ENCODE results near the gene PDGFD. TPM values are rescaled to one million over a fixed set of nuclear protein-coding genes. Genes with fewer than 3 reads are reported as not detected.

PDGFD gene
- total RNA-seq, 1 donor: 6.9 TPM

DNA sequence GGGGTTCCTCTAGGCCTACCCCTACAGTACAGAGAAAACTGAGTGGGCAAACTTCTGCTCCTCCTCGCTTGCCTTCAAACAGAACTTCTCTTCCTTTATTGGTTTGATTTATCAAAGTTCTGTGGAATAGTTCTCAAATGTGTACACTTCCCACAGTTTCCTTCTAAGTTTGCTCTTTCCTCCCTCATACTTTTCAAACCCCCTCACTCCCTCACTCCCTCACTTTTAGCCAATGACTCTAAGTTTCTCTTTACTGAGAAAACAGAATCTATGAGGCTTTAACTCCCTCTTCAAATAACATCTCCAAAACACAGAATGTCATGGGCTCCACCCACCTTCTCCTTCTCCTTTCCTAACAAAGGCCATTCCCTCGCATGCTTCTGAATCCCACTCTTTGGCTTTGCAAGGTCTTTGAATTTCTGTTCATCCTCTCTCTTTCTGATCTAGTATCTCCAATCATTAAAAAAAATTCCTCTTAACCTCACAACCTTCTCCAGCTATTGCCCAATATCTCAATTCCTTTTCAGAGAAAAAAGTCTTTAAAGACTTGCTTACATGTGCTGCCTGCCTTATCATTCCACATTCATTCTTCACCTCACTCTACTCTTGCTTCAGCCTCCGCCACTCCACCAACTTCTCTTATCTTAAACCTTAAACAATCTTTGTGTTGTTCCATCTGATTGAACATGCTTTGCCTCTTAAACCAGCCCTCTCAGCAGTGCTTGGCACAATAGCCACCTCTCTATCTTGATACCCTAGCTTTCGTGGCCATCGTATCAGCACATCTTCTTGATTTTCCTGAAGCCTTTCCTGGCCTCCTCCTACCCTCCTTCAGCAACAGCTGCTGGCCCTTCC is 70.3 kb downstream of the PDGFD start:
- TF ChIP-seq, protein P1, sequence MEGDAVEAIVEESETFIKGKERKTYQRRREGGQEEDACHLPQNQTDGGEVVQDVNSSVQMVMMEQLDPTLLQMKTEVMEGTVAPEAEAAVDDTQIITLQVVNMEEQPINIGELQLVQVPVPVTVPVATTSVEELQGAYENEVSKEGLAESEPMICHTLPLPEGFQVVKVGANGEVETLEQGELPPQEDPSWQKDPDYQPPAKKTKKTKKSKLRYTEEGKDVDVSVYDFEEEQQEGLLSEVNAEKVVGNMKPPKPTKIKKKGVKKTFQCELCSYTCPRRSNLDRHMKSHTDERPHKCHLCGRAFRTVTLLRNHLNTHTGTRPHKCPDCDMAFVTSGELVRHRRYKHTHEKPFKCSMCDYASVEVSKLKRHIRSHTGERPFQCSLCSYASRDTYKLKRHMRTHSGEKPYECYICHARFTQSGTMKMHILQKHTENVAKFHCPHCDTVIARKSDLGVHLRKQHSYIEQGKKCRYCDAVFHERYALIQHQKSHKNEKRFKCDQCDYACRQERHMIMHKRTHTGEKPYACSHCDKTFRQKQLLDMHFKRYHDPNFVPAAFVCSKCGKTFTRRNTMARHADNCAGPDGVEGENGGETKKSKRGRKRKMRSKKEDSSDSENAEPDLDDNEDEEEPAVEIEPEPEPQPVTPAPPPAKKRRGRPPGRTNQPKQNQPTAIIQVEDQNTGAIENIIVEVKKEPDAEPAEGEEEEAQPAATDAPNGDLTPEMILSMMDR (IDR thresholded peaks at IDR 0.05; ENCODE audit: insufficient read depth, low read depth, low read length): no peak
- DNase-seq (ENCODE audit: low read depth): no peak
- H3K4me3 ChIP-seq (ENCODE audit: low read depth, low read length): no peak overlapping the region

DNA sequence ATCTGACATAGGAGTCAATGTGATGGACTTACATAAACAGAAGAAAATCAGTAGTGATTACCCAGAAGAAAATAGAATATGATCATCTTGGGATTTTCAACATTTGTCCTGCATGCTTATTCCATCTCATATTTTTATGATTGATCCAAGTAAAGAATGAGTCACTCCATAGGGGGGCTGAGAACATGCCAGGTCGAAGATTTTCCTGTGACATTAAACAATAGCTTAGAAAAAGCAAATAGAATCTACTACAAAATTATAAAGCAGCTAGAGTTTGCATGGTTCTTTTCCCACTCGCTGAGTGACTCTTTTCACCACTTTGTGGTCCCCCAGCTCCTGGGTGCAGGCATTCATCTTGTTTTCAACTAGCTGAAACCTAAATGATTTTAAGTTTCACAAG is 71.2 kb downstream of the PDGFD start:
- no peak for DNase-seq (ENCODE audit: low read depth)
- TF ChIP-seq, protein P1 (IDR thresholded peaks at IDR 0.05; ENCODE audit: insufficient read depth, low read depth, low read length): no peak
- no peak overlapping the region for H3K4me3 ChIP-seq (ENCODE audit: low read depth, low read length)

DNA sequence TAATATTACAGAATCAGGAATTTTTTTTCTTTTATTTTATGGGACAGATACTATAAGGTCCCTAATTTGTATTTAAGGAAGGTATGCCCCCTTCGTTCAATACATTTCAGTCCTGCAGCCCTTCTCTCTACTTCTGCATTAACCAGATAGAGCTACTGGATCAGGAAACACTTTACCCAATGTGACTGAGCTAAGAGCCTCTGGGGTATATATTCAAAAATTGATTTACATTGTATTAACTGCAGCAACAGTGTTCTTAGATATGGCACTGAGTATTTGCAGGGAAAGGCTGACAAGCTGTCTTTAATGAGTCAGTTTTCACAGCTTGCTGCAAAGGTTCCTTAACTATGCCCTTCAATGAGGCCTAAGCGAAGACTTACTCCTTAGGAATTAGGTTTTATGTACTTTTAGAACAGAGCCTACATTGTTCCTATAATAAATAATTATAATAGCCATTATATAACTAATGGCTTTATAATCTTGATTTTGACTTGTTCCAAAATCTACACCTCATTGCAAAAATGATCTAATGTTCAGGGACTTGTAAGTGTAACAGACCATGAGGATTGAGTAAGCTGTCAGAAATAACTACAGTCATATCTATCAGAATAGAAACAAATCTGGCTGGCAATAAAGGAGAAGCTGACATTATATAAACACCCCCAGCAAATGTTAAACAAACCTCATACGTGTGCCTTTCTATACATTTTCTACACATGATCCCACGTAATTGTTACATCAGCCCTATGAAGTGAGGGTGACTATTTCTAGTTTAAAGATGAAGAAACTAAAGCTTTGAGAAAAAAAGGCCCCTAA is 72.5 kb downstream of the PDGFD start:
- TF ChIP-seq, protein P1 (IDR thresholded peaks at IDR 0.05; ENCODE audit: insufficient read depth, low read depth, low read length): no peak
- H3K4me3 ChIP-seq (ENCODE audit: low read depth, low read length): no peak overlapping the region
- no peak for DNase-seq (ENCODE audit: low read depth)

DNA sequence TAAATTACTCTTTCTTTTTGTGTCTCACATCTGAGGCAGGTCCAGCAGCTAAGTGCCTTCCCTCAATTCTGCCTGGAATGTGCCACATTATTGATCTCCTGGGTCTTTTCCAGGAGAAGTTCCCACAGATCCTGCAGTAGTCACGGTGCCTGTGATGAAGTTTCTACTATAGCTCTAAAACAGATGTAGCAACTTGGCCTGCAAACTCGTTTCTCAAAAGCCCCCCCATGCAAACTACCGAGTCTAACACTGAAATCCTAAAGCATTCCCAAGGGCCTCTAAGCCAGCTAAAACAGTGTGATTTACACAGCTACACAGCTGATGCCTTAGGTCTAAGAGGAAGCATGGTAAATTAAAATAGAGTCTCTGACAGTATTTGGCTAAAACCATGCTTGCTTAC is 73.2 kb downstream of the PDGFD start:
- DNase-seq (ENCODE audit: low read depth): no peak
- TF ChIP-seq, protein P1 (IDR thresholded peaks at IDR 0.05; ENCODE audit: insufficient read depth, low read depth, low read length): no peak
- no peak overlapping the region for H3K4me3 ChIP-seq (ENCODE audit: low read depth, low read length)

DNA sequence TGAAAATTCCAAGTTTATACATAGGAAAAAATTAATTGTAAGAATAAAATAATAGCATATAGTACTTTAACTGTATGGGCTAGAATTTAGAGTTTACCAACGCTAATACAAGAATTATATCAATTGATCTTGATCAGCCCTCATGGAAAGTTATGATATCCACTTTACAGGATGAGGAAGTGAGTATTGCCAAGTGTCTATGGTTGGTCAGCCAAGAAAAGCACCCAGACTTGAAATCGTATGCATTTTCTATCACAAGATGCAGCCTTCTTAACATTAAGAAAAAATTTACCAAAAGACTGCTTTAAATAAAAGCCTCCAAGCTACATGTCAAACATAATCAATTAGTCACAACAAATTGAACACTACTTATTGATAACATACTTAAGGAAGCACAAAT is 74.5 kb downstream of the PDGFD start:
- TF ChIP-seq, protein P1 (IDR thresholded peaks at IDR 0.05; ENCODE audit: insufficient read depth, low read depth, low read length): no peak
- no peak for DNase-seq (ENCODE audit: low read depth)
- H3K4me3 ChIP-seq (ENCODE audit: low read depth, low read length): no peak overlapping the region

DNA sequence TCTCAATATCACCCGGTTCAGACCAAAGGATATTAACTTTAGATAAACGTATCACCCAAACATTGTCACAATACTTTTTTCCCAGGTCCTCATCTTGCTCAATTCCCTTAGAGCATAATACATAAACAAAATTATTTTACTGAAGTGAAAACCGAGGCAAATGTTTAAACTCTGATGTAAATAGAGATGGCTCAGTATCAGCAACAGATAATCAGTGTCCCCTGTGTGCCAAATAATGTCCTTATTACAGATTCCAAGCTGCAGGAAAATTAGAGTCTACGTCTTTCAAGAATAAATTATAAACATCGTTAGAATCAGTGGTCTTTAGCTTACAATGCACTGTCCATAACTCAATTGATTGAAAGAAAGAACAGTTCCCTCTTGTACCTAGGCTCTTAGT is 77.3 kb downstream of the PDGFD start:
- TF ChIP-seq, protein P1 (IDR thresholded peaks at IDR 0.05; ENCODE audit: insufficient read depth, low read depth, low read length): no peak
- no peak for DNase-seq (ENCODE audit: low read depth)
- H3K4me3 ChIP-seq (ENCODE audit: low read depth, low read length): no peak overlapping the region
